AG04449 (cell line): ENCODE results near the gene SUMO4.
A peak's percentile ranks its signal among the peaks of the same experiment; 100 is the strongest.

Experiments used
- CTCF ChIA-PET: fragments of 350-600 bp; formaldehyde crosslinking; extraction: SDS; loops from one replicate; lab custom pipeline; 2021; ENCODE audit warnings: antibody characterized with exemption; lab: Yijun Ruan, JAX
- POLR2A ChIA-PET: fragments of 400-600, 350-600 bp; formaldehyde crosslinking; extraction: SDS; loops from one replicate; lab custom pipeline; 2020; ENCODE audit warnings: antibody characterized with exemption, inconsistent platforms; lab: Yijun Ruan, JAX
- DNase-seq: peaks from one replicate; pipeline ENCODE4 v3.0.0-alpha.2; 2010; ENCODE audit warnings: low read depth, low spot score
- H3K4me3 ChIP-seq: 2 replicates; pipeline ENCODE4 v1.5.1; 2011; ENCODE audit warnings: low read depth, mild to moderate bottlenecking, control low read depth, low read length
- CTCF ChIP-seq: IDR thresholded peaks from one replicate; pipeline ENCODE4 v1.5.1; 2011; ENCODE audit warnings: mild to moderate bottlenecking, moderate library complexity, low read length, control low read depth, inconsistent platforms; ENCODE audit not compliant: insufficient read depth; ENCODE audit errors: missing control alignments

SUMO4 gene

GRCh38 chr6:149449831-149450678 lies 50.0 kb downstream of the SUMO4 start:
- peak overlapping the region; percentile 46; the same call in 1 of the 2 replicates for H3K4me3 ChIP-seq
- DNase-seq, result no peak
- ChIA-PET POLR2A (interaction anchor here (0.8 kb wide), 1 partner anchor 268 kb away, joined by 3 read pairs; the partner anchor contains the start of gene LATS1), CTCF (interaction anchor here (9.9 kb wide), 1 partner anchor 17 kb away, joined by 61 read pairs; no protein-coding TSS in a partner anchor)
- no peak for TF ChIP-seq CTCF
